Stimulated activated CD4-positive, alpha-beta T cell treated with anti-CD3 and anti-CD28 coated beads, Interleukin-4, amount 100 ng/mL, for 1 hour (primary cell): ENCODE data around the gene CACNA2D3.

Experiments used
- DNase-seq: peaks from one replicate; pipeline ENCODE4 v3.0.0-alpha.2; 2020

CACNA2D3 gene

GRCh38 chr3:54906763-54907162 lies 784.4 kb downstream of the CACNA2D3 start:
- DNase-seq: no peak

GRCh38 chr3:54909191-54909590 lies 786.8 kb downstream of the CACNA2D3 start:
- DNase-seq: no peak

GRCh38 chr3:54914180-54914579 lies 791.8 kb downstream of the CACNA2D3 start:
- DNase-seq: no peak

- DNase-seq: no peak
Measured at GRCh38 chr3:54915181-54915580, 792.8 kb downstream of the CACNA2D3 start.

GRCh38 chr3:54915976-54916375 lies 793.6 kb downstream of the CACNA2D3 start:
- no peak for DNase-seq

GRCh38 chr3:54916732-54917131 lies 794.4 kb downstream of the CACNA2D3 start:
- DNase-seq: no peak

GRCh38 chr3:54917174-54917573 lies 794.8 kb downstream of the CACNA2D3 start:
- DNase-seq: no peak

GRCh38 chr3:54917862-54918261 lies 795.5 kb downstream of the CACNA2D3 start:
- no peak for DNase-seq

GRCh38 chr3:54918516-54918915 lies 796.2 kb downstream of the CACNA2D3 start:
- no peak for DNase-seq

GRCh38 chr3:54928046-54928770 lies 805.9 kb downstream of the CACNA2D3 start, which contains the start of gene LRTM1:
Gene LRTM1, minus strand, starts transcription at chr3:54928059. Its CDS starts 148 bp downstream, at chr3:54927911.
- DNase-seq: no peak

- no peak for DNase-seq
Measured at GRCh38 chr3:54931182-54931581, 808.8 kb downstream of the CACNA2D3 start.

- no peak for DNase-seq
Measured at GRCh38 chr3:54932606-54933005, 810.3 kb downstream of the CACNA2D3 start.

- DNase-seq: no peak
Measured at GRCh38 chr3:54935869-54936268, 813.5 kb downstream of the CACNA2D3 start.

- DNase-seq: no peak
Measured at GRCh38 chr3:54936561-54936960, 814.2 kb downstream of the CACNA2D3 start.

GRCh38 chr3:54939557-54940300 lies 817.4 kb downstream of the CACNA2D3 start:
- DNase-seq: no peak

GRCh38 chr3:54940971-54941370 lies 818.6 kb downstream of the CACNA2D3 start:
- no peak for DNase-seq

- DNase-seq: no peak
Measured at GRCh38 chr3:54941690-54942362, 819.5 kb downstream of the CACNA2D3 start.

GRCh38 chr3:54949491-54950044 lies 827.2 kb downstream of the CACNA2D3 start:
- DNase-seq: no peak

- DNase-seq: no peak
Measured at GRCh38 chr3:54950391-54951003, 828.1 kb downstream of the CACNA2D3 start.

GRCh38 chr3:54951405-54951804 lies 829.1 kb downstream of the CACNA2D3 start:
- no peak for DNase-seq

GRCh38 chr3:54954022-54954421 lies 831.7 kb downstream of the CACNA2D3 start:
- no peak for DNase-seq

GRCh38 chr3:54954521-54954920 lies 832.2 kb downstream of the CACNA2D3 start:
- no peak for DNase-seq

- no peak for DNase-seq
Measured at GRCh38 chr3:54955496-54955895, 833.1 kb downstream of the CACNA2D3 start.
